Small intestine (tissue), 7 donors: ENCODE measurements around the gene MTHFD1. TPM values are rescaled to one million over a fixed set of nuclear protein-coding genes. Genes with fewer than 3 reads are reported as not detected.

Experiments
- DNase-seq, 2 donors: peaks; one replicate each; pipeline versions ENCODE4 v3.0.0 to v3.0.0-alpha.2; 2013
- FAIRE-seq: peaks from 2 replicates; lab custom pipeline; 2012; peaks lifted over from hg19 to GRCh38; lab: Jason Lieb, UNC
- H3K27ac ChIP-seq, 3 donors: one replicate each; pipeline ENCODE4 v1.5.1; 2013; ENCODE audit warnings: low read length in 2 of 3, mild to moderate bottlenecking in 2 of 3, control low read depth in 1 of 3, inconsistent platforms in 1 of 3, low read depth in 1 of 3, moderate library complexity in 1 of 3
- H3K27me3 ChIP-seq, 3 donors: one replicate each; pipeline ENCODE4 v1.6.1; 2013; ENCODE audit warnings: low read length in 3 of 3, inconsistent platforms in 1 of 3; ENCODE audit not compliant: control insufficient read depth in 3 of 3, insufficient read depth in 3 of 3
- H3K36me3 ChIP-seq, 3 donors: one replicate each; pipeline ENCODE4 v1.6.1; 2013; ENCODE audit warnings: low read length in 3 of 3, inconsistent platforms in 1 of 3, low read depth in 1 of 3, mild to moderate bottlenecking in 1 of 3, moderate library complexity in 1 of 3; ENCODE audit not compliant: control insufficient read depth in 3 of 3, insufficient read depth in 2 of 3
- H3K4me1 ChIP-seq, 3 donors: one replicate each; pipeline ENCODE4 v1.6.1; 2013; ENCODE audit warnings: low read length in 2 of 3, inconsistent platforms in 1 of 3, low read depth in 1 of 3, mild to moderate bottlenecking in 1 of 3, moderate library complexity in 1 of 3; ENCODE audit not compliant: control insufficient read depth in 3 of 3, insufficient read depth in 2 of 3
- H3K4me3 ChIP-seq, 3 donors: one replicate each; pipeline ENCODE4 v1.5.1; 2013; ENCODE audit warnings: low read length in 3 of 3, control low read depth in 1 of 3, inconsistent platforms in 1 of 3, low read depth in 1 of 3, mild to moderate bottlenecking in 1 of 3, moderate library complexity in 1 of 3
- H3K9me3 ChIP-seq, 2 donors: one replicate each; pipeline ENCODE4 v1.6.1; 2013; ENCODE audit warnings: low read depth in 1 of 2, low read length in 1 of 2; ENCODE audit not compliant: control insufficient read depth in 2 of 2, insufficient read depth in 1 of 2
- WGBS, 3 donors: extraction: QIAGEN DNeasy Blood & Tissue Kit; methylation state at CpG; one replicate each; pipeline ENCODE4 v1.1.7; 2013; 5-methylcytosine and 5-hydroxymethylcytosine counted together
- polyA plus RNA-seq, 4 donors: library from polyadenylated mRNA; stranded (reverse) in 3 of 4; unstranded in 1 of 4; fragments of 200-250 nt in 3 of 4; fragments of 120-200 nt in 1 of 4; gene quantifications; one replicate each; pipeline versions ENCODE4 v1.2.1 to v1.2.3, GENCODE V29; 2013
- donor health status: healthy with polysubstance abuse.
- donor health status: control.
- donor health status: control.
- donor health status: Bipolar disorder and iron deficiency.
- donor health status: healthy.

The MTHFD1 gene
- polyA plus RNA-seq, 4 donors = 12.4 to 62.2 (median 32.1) TPM

DNA sequence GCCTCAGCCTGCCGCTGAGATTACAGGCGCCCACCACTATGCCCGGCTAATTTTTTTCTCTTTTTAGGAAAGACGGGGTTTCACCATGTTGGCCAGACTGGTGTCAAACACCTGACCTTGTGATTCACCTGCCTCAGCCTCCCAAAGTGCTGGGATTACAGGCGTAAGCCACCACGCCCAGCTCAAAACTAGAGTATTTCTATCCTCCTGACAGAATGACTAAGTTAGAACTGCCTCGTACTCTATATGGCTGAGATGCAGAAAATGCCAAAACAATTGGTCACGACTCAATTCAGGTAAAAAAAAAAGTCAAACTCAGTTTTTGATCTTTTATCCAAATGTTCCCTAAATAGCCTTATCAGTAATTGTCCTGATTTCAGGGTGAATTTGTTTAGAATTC, 88.3 kb downstream of the MTHFD1 start:
- no peaks in the 10 kb centered on the region for H3K9me3 ChIP-seq
- DNase-seq (no peak), FAIRE-seq (no peak)
- H3K36me3 ChIP-seq = peaks cover 0 to 2% (median 0%) of the 10 kb centered on the region in 3 donors
- H3K27me3 ChIP-seq = no peaks in the 10 kb centered on the region
- WGBS, 3 donors = 92 to 95% (median 94%) methylated on average over 7 to 8 of the region's 8 CpGs
- peaks cover 0 to 3% (median 0%) of the 10 kb centered on the region in 3 donors for H3K4me1 ChIP-seq
- no peak overlapping the region for H3K4me3 ChIP-seq
- no peak overlapping the region for H3K27ac ChIP-seq

- Histone ChIP-seq H3K36me3 (peaks cover 0 to 8% (median 0%) of the 10 kb centered on the region in 3 donors), H3K27me3 (no peaks in the 10 kb centered on the region), H3K9me3 (no peaks in the 10 kb centered on the region), H3K4me3 (no peak overlapping the region), H3K4me1 (peaks cover 0 to 3% (median 0%) of the 10 kb centered on the region in 3 donors), H3K27ac (no peak overlapping the region)
- FAIRE-seq (peak; percentile 92), DNase-seq (peak; percentile 34 to 40)
Observed at GRCh38 chr14:64478634-64479250, 90.6 kb downstream of the MTHFD1 start.

DNA sequence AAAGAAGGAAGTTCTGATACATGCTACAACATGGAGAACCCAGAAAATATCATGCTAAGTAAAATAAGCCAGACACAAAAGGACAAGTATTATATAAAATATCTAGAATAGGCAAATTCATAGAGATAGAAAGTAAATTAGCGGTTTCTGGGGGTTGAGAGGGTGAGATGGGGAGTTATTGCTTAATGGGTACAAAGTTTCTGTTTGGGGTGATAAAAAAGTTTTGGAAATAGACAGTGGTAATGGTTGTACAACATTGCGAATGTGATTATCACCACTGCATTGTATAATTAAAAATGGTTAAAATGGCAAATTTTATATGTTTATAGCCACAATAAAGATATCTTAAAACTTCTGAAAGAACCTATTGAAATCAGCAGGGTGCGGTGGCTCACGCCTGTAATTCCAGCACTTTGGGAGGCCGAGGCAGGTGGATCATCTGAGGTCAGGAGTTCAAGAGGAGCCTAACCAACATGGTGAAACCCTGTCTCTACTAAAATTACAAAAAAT, 100.5 kb downstream of the MTHFD1 start:
- Histone ChIP-seq H3K4me1 (no peaks in the 10 kb centered on the region), H3K27me3 (no peaks in the 10 kb centered on the region), H3K4me3 (no peak overlapping the region), H3K36me3 (peaks cover 0 to 25% (median 6%) of the 10 kb centered on the region in 3 donors), H3K27ac (no peak overlapping the region), H3K9me3 (no peaks in the 10 kb centered on the region)
- FAIRE-seq (no peak), DNase-seq (no peak)
- 47 to 79% (median 57%) methylated on average over 5 of the region's 5 CpGs for WGBS, 3 donors

DNA sequence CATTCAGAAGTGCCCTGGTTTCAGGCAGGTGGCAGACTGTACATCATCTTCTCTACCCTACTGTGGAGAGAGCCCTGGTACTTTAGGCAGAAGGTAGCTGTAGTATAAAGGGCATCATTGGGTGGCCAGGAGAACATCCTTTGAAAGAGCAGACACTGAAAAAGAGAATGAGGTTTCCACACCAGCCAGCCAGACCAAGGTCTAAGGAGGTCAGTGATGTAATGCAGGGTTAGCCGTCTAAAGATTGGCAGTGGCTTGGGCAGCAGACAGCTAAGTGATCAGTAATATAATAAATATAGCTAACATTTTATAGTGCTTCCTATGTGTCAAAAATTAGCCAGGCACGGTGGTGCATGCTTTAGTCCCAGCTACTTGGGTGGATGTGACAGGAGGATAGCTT, 103.5 kb downstream of the MTHFD1 start:
- 81 to 94% (median 86%) methylated on average over 2 of the region's 2 CpGs for WGBS, 3 donors
- H3K27ac ChIP-seq = no peak overlapping the region
- DNase-seq (no peak), FAIRE-seq (no peak)
- H3K27me3 ChIP-seq = no peaks in the 10 kb centered on the region
- H3K4me3 ChIP-seq = no peak overlapping the region
- H3K4me1 ChIP-seq = peaks cover 0 to 3% (median 0%) of the 10 kb centered on the region in 3 donors
- no peaks in the 10 kb centered on the region for H3K9me3 ChIP-seq
- peaks cover 0 to 24% (median 6%) of the 10 kb centered on the region in 3 donors for H3K36me3 ChIP-seq

GRCh38 chr14:64493455-64493854, 105.3 kb downstream of the MTHFD1 start:
- no peaks in the 10 kb centered on the region for H3K9me3 ChIP-seq
- DNase-seq (no peak), FAIRE-seq (no peak)
- 92 to 97% (median 94%) methylated on average over 3 of the region's 3 CpGs for WGBS, 3 donors
- peaks cover 0 to 3% (median 0%) of the 10 kb centered on the region in 3 donors for H3K4me1 ChIP-seq
- H3K27ac ChIP-seq = no peak overlapping the region
- peaks cover 0 to 20% (median 0%) of the 10 kb centered on the region in 3 donors for H3K36me3 ChIP-seq
- no peaks in the 10 kb centered on the region for H3K27me3 ChIP-seq
- H3K4me3 ChIP-seq = no peak overlapping the region

DNA sequence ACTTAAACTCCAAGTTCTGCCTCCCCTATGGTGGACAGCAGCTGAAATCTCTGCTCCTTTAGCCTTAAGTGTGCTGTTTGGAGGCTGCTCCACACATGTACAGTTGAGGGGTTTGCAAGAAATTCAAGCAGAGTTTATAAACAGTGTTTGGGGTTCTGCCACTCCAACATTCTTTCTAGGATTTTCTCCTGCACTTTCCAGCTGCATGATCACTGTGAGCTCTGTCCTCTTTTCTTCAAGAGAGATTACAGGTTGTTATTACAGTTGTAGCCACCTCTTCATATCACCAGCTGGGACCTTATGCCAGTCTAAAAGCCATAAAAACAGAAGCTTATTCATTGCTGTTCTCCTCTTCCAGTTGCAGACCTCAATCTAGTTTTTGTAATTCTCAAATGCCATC, 107.1 kb downstream of the MTHFD1 start:
- FAIRE-seq = no peak

GRCh38 chr14:64496764-64497163, 108.6 kb downstream of the MTHFD1 start:
- peak in 1 of 2 donors; percentile 32 for DNase-seq
- FAIRE-seq = no peak
- Histone ChIP-seq H3K4me3 (no peak overlapping the region), H3K4me1 (peaks cover 2 to 20% (median 3%) of the 10 kb centered on the region in 3 donors), H3K27me3 (no peaks in the 10 kb centered on the region), H3K36me3 (peaks cover 0 to 9% (median 0%) of the 10 kb centered on the region in 3 donors), H3K27ac (no peak overlapping the region), H3K9me3 (no peaks in the 10 kb centered on the region)

More for the DNA sequence above, 107.1 kb downstream of the MTHFD1 start:
- peaks cover 0 to 9% (median 3%) of the 10 kb centered on the region in 3 donors for H3K4me1 ChIP-seq
- H3K27me3 ChIP-seq = no peaks in the 10 kb centered on the region
- H3K36me3 ChIP-seq = peaks cover 0 to 16% (median 0%) of the 10 kb centered on the region in 3 donors
- H3K4me3 ChIP-seq = no peak overlapping the region
- H3K9me3 ChIP-seq = no peaks in the 10 kb centered on the region
- no peak overlapping the region for H3K27ac ChIP-seq
- DNase-seq = no peak

GRCh38 chr14:64500088-64500487, 111.9 kb downstream of the MTHFD1 start:
- Histone ChIP-seq H3K9me3 (no peaks in the 10 kb centered on the region), H3K27ac (no peak overlapping the region), H3K27me3 (no peaks in the 10 kb centered on the region), H3K4me1 (peaks cover 4 to 29% (median 12%) of the 10 kb centered on the region in 3 donors), H3K4me3 (no peak overlapping the region), H3K36me3 (peaks cover 0 to 5% (median 0%) of the 10 kb centered on the region in 3 donors)
- 100% methylated on average over 1 of the region's 1 CpG for WGBS, 3 donors
- FAIRE-seq = no peak
- no peak for DNase-seq
